T-helper 2 cell (primary cell): ENCODE data around the gene NAA15.
"Not testable (repeated sequence)": the region's sequence is repeated elsewhere in the genome, so short reads cannot be mapped to it uniquely, and the experiment has no call there.

Experiments
- DNase-seq, 5 experiments: peaks; one replicate each; pipeline versions ENCODE4 v3.0.0 to v3.0.0-alpha.2; 2012 to 2022

NAA15 gene

GRCh38 chr4:139453371-139454110 lies 152.2 kb downstream of the NAA15 start:
- peak; percentile 91 to 98 (median 96) for DNase-seq

- DNase-seq: peak in 1 of 5 experiments; percentile 52
Observed at GRCh38 chr4:139454111-139455045, 153.1 kb downstream of the NAA15 start, which contains the start of gene RAB33B. Gene RAB33B, plus strand, starts transcription at chr4:139454121. Its CDS starts 75 bp downstream, at chr4:139454196.

DNA sequence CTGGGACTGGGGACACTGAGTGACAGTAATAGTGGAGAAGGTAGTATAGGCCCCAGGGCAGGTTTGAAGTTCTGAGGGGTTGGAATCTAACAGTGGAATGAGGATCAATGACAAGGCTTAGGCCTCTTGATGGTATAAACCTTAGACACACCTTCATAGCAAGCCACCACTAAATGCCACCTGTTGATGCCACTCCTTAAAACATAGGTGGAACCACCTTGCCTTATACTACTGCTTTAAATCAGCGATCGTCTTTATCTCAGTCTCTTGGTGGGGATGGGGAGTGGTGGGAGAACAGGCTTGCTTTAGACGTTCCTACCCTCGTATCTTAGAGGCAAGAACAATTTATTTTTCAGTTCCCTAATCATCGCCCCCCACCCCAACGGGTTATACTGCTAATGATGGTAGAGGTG lies 153.8 kb downstream of the NAA15 start:
- no peak for DNase-seq

DNA sequence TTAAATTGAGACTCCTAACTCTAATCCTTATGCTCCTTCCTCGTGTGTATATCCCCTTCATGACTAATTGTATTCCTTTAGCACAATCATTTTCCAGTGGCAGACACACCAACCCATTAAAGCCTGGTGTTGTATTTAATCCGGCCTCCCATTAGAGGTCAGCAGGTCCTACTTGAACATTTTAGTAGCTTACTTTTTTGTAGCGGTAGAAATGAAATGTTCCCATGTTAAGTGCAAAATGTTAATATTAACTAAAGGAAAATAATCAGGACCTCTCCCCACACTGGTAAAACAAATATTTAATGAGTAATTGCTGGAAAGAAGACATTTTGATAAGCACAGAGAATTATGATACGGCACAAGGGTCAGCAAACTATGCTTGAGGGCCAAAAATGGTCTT lies 156.0 kb downstream of the NAA15 start:
- no peak for DNase-seq

DNA sequence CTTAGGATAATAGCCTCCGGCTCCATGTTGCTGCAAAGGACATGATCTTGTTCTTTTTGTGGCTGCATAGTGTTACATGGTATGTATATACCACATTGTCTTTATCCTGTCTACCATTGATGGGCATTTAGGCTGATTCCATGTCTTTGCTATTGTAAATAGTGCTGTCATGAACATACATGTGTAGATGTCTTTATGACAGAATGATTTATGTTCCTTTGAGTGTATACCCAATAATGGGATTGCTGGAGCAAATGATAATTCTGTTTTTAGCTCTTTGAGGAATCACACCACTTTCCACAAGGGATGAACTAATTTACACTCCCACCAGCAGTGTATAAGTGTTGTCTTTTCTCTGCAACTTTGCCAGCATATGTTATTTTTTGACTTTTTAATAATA lies 157.2 kb downstream of the NAA15 start:
- no peak for DNase-seq

- DNase-seq: no peak
Observed at GRCh38 chr4:139458999-139459398, 157.7 kb downstream of the NAA15 start.

- no peak for DNase-seq
Observed at GRCh38 chr4:139460565-139460964, 159.3 kb downstream of the NAA15 start.

GRCh38 chr4:139461022-139461628 lies 159.8 kb downstream of the NAA15 start:
- no peak for DNase-seq

GRCh38 chr4:139464512-139464911 lies 163.2 kb downstream of the NAA15 start:
- DNase-seq: not testable (repeated sequence)

- no peak for DNase-seq
Observed at GRCh38 chr4:139465922-139466321, 164.6 kb downstream of the NAA15 start.

DNA sequence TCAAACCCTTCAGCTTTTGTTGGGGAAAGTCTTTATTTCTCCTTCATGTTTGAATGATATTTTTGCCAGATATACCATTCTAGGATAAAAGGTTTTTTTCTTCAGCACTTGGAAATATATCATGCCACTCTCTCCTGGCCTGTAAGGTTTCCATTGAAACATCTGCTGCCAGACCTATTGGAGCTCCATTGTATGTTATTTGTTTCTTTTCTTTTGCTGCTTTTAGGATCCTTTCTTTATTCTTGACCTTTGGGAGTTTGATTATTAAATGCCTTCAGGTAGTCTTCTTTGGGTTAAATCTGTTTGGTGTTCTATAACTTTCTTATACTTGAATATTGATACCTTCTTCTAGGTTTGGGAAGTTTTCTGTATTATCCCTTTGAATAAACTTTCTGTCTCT lies 167.5 kb downstream of the NAA15 start:
- not testable (repeated sequence) for DNase-seq

DNA sequence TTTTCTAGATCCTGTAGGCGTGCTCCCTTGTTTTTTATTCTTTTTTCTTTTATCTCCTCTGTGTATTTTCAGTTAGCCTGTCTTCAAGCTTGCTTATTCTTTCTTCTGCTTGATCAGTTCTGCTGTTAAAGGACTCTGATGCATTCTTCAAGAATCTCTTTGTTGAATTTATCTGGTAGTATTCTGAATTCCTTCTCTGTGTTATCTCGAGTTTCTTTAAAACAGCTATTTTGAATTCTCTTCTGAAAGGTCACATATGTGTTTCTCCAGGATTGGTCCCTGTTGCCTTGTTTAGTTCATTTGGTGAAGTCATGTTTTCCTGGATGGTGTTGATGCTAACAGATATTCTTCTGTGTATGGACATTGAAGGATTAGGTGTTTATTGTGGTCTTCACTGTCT lies 167.9 kb downstream of the NAA15 start:
- DNase-seq: no peak
